ENCODE measurements around the gene SUPT6H.

DNA sequence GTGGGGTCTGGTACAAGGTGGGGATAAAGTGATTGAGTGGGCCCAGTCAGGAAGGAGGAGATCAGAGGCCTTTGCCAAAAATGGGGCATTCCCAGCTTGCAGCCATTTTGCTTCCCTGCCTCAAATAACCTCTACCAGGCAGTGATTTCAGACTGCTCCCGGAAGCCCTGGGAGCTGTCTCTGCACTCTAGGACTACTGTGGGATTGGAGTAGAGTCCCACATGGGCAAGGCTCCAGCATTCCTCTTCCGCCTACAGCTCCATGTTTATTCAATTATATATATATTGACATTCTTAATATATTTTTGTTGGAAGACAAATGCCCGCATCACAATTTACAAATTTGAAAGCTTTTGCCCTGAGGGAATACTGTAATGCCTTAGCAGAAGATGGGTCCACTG, 13.5 kb downstream of the SUPT6H start:
- TF ChIP-seq, protein P1, sequence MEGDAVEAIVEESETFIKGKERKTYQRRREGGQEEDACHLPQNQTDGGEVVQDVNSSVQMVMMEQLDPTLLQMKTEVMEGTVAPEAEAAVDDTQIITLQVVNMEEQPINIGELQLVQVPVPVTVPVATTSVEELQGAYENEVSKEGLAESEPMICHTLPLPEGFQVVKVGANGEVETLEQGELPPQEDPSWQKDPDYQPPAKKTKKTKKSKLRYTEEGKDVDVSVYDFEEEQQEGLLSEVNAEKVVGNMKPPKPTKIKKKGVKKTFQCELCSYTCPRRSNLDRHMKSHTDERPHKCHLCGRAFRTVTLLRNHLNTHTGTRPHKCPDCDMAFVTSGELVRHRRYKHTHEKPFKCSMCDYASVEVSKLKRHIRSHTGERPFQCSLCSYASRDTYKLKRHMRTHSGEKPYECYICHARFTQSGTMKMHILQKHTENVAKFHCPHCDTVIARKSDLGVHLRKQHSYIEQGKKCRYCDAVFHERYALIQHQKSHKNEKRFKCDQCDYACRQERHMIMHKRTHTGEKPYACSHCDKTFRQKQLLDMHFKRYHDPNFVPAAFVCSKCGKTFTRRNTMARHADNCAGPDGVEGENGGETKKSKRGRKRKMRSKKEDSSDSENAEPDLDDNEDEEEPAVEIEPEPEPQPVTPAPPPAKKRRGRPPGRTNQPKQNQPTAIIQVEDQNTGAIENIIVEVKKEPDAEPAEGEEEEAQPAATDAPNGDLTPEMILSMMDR (IDR thresholded peaks at IDR 0.05; ENCODE audit: poor library complexity, severe bottlenecking): no peak
- no peak for TF ChIP-seq EZH2 (IDR thresholded peaks at IDR 0.05; ENCODE audit: borderline replicate concordance, insufficient read depth, low read length, poor library complexity, severe bottlenecking)
- no peak for TF ChIP-seq MXI1 (conservative IDR thresholded peaks at IDR 0.05; ENCODE audit: poor library complexity, severe bottlenecking)
